Kidney (tissue), 14 donors: Measurements from ENCODE around the gene PSORS1C1. TPM values are rescaled to one million over a fixed set of nuclear protein-coding genes. Genes with fewer than 3 reads are reported as not detected.
A peak's percentile ranks its signal among the peaks of the same experiment; 100 is the strongest.

Experiments
- DNase-seq, 5 donors: peaks; one replicate each; pipeline ENCODE4 v3.0.0-alpha.2; 2013 to 2020
- FAIRE-seq: peaks from 2 replicates; lab custom pipeline; 2012; peaks lifted over from hg19 to GRCh38; lab: Jason Lieb, UNC
- H3K27ac ChIP-seq, 2 donors: one replicate each; pipeline ENCODE4 v1.7.0; 2013; ENCODE audit warnings: low read depth in 2 of 2, low read length in 2 of 2, inconsistent platforms in 1 of 2
- H3K27me3 ChIP-seq: one replicate; pipeline ENCODE4 v1.7.1; 2013; ENCODE audit warnings: low read length, inconsistent platforms; ENCODE audit not compliant: control insufficient read depth, insufficient read depth
- H3K36me3 ChIP-seq, 3 donors: one replicate each; pipeline versions ENCODE4 v1.7.0 to v1.7.1; 2013; ENCODE audit warnings: low read length in 3 of 3, control low read depth in 1 of 3, inconsistent platforms in 1 of 3; ENCODE audit not compliant: insufficient read depth in 3 of 3, control insufficient read depth in 2 of 3
- H3K4me1 ChIP-seq, 3 donors: one replicate each; pipeline versions ENCODE4 v1.7.0 to v1.7.1; 2013; ENCODE audit warnings: low read length in 3 of 3, inconsistent platforms in 1 of 3, low read depth in 1 of 3; ENCODE audit not compliant: control insufficient read depth in 2 of 3, insufficient read depth in 2 of 3
- H3K4me3 ChIP-seq, 3 donors: one replicate each; pipeline versions ENCODE4 v1.7.0 to v1.8.1; 2013; ENCODE audit warnings: low read length in 3 of 3, control low read depth in 1 of 3, inconsistent platforms in 1 of 3
- H3K9ac ChIP-seq, 3 donors: one replicate each; pipeline versions ENCODE4 v1.7.0 to v1.7.1; 2013; ENCODE audit warnings: low read length in 3 of 3, control low read depth in 1 of 3, inconsistent platforms in 1 of 3
- H3K9me3 ChIP-seq, 3 donors: one replicate each; pipeline versions ENCODE4 v1.7.0 to v1.7.1; 2013; ENCODE audit warnings: low read length in 3 of 3, control low read depth in 1 of 3, inconsistent platforms in 1 of 3; ENCODE audit not compliant: control insufficient read depth in 2 of 3, insufficient read depth in 1 of 3
- intact Hi-C: fragments of 100-400 bp; cut with DNase I; formaldehyde crosslinking; loops from one replicate; pipeline ENCODE4 v1.11.1; 2022
- polyA plus RNA-seq: library from polyadenylated mRNA; stranded (reverse); fragments of 350-450 nt; fragmentation: Illumina TruSeq; extraction: RNeasy Lipid Tissue Mini Kit (QIAGEN cat#74804); gene quantifications from one replicate; pipeline ENCODE4 v1.2.3, GENCODE V29; 2014; ENCODE audit warnings: low read depth, low replicate concordance; ENCODE audit not compliant: insufficient read depth
- total RNA-seq: library from RNA; stranded (reverse); fragmentation: NEBNext Ultra II Directional; extraction: Animal tissue kit (Norgen Biotek cat#: 25700); gene quantifications from one replicate; pipeline ENCODE4 v1.2.1, GENCODE V29; 2021
- TF ChIP-seq, protein P1 (sequence below): IDR thresholded peaks from 3 replicates; pipeline ENCODE4 v1.5.1; 2012; ENCODE audit warnings: mild to moderate bottlenecking, moderate library complexity, borderline replicate concordance; ENCODE audit not compliant: insufficient read depth; ENCODE audit errors: extremely low read depth
- donor health status: control.
- donor health status: control.
- donor health status: control.
- donor health status: control.
- donor health status: control.
- donor health status: DM: yes; HTN: yes; CAD: no.
- donor health status: Normal renal cell carcinoma (clear cell type).

PSORS1C1 gene
- total and polyA plus RNA-seq, 2 donors from 2014 or later: 2.1 to 3.6 TPM

DNA sequence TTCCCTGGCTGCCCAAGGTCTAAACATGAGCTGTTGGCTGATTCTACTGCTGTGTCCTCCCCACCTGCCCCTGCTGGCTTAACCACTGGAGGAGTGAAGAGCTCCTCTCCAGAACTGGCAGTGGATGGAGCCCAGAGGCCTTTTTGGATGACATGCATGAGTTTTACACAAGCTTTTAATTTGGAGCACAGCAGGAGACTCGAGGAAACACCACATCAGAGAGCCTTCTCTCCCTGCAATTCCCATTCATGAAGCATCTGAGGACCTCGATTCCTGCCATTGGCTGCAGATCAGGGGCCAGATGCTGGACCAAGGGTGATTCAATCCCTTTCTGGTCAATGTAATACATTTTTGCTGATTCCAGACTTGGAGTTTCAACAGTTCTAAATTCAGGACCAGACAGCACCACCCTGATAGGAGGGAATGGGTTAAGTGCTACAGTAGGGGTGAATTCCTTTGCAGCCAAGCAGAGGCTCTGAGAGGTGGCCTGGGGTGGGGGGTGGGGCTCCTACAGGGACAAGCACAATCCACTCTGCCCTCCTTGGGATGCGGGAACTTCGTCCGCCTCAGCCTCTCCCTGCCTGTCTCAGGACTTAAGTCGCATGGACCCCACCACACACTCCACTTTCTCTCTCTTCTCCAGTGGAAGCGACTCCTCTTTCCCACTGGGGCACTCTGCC is 599 bp upstream of the PSORS1C1 start:
- FAIRE-seq (no peak), DNase-seq (no peak)
- Histone ChIP-seq H3K4me1 (peaks cover 0 to 2% (median 0%) of the 10 kb centered on the region in 3 donors), H3K27me3 (no peaks in the 10 kb centered on the region), H3K4me3 (no peak overlapping the region), H3K27ac (no peak overlapping the region), H3K9me3 (no peaks in the 10 kb centered on the region), H3K9ac (no peak overlapping the region), H3K36me3 (no peaks in the 10 kb centered on the region)
- TF ChIP-seq, protein P1, sequence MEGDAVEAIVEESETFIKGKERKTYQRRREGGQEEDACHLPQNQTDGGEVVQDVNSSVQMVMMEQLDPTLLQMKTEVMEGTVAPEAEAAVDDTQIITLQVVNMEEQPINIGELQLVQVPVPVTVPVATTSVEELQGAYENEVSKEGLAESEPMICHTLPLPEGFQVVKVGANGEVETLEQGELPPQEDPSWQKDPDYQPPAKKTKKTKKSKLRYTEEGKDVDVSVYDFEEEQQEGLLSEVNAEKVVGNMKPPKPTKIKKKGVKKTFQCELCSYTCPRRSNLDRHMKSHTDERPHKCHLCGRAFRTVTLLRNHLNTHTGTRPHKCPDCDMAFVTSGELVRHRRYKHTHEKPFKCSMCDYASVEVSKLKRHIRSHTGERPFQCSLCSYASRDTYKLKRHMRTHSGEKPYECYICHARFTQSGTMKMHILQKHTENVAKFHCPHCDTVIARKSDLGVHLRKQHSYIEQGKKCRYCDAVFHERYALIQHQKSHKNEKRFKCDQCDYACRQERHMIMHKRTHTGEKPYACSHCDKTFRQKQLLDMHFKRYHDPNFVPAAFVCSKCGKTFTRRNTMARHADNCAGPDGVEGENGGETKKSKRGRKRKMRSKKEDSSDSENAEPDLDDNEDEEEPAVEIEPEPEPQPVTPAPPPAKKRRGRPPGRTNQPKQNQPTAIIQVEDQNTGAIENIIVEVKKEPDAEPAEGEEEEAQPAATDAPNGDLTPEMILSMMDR: no peak
- intact Hi-C loops: no loop called here

- TF ChIP-seq, protein P1: no peak
- peak in 2 of 5 donors; percentile 35 to 46 for DNase-seq
- no peaks in the 10 kb centered on the region for H3K4me1 ChIP-seq
- H3K36me3 ChIP-seq: no peaks in the 10 kb centered on the region
- no peak for FAIRE-seq
- no peak overlapping the region for H3K4me3 ChIP-seq
- H3K9me3 ChIP-seq: no peaks in the 10 kb centered on the region
- H3K9ac ChIP-seq: no peak overlapping the region
- H3K27me3 ChIP-seq: no peaks in the 10 kb centered on the region
- H3K27ac ChIP-seq: no peak overlapping the region
- intact Hi-C loops: no loop called here
Measured at GRCh38 chr6:31114970-31115849, 610 bp downstream of the PSORS1C1 start.

GRCh38 chr6:31115941-31116560 is 1.5 kb downstream of the PSORS1C1 start:
- H3K4me1 ChIP-seq: no peaks in the 10 kb centered on the region
- intact Hi-C loops: no loop called here
- no peaks in the 10 kb centered on the region for H3K27me3 ChIP-seq
- peak in 1 of 5 donors; percentile 54 for DNase-seq
- TF ChIP-seq, protein P1: no peak
- no peaks in the 10 kb centered on the region for H3K36me3 ChIP-seq
- no peak overlapping the region for H3K4me3 ChIP-seq
- FAIRE-seq: no peak
- no peaks in the 10 kb centered on the region for H3K9me3 ChIP-seq
- no peak overlapping the region for H3K27ac ChIP-seq
- no peak overlapping the region for H3K9ac ChIP-seq
